Mucosa of rectum (tissue), 2 donors: ENCODE results near the gene ARMS2.
A peak's percentile ranks its signal among the peaks of the same experiment; 100 is the strongest.

Experiments used
- H3K27ac ChIP-seq, 2 donors: one replicate each; pipeline ENCODE4 v1.7.0; 2013; ENCODE audit warnings: inconsistent platforms in 2 of 2, low read depth in 2 of 2, low read length in 2 of 2
- H3K27me3 ChIP-seq, 2 donors: one replicate each; pipeline ENCODE4 v1.7.0; 2013; ENCODE audit warnings: low read length in 2 of 2; ENCODE audit not compliant: control insufficient read depth in 2 of 2, insufficient read depth in 2 of 2
- H3K36me3 ChIP-seq, 2 donors: one replicate each; pipeline ENCODE4 v1.7.0; 2013; ENCODE audit warnings: low read length in 2 of 2; ENCODE audit not compliant: control insufficient read depth in 2 of 2, insufficient read depth in 2 of 2
- H3K4me1 ChIP-seq, 2 donors: one replicate each; pipeline ENCODE4 v1.7.0; 2013; ENCODE audit warnings: low read length in 2 of 2, mild to moderate bottlenecking in 1 of 2; ENCODE audit not compliant: control insufficient read depth in 2 of 2, insufficient read depth in 2 of 2
- H3K4me3 ChIP-seq, 2 donors: one replicate each; pipeline ENCODE4 v1.7.0; 2013; ENCODE audit warnings: low read length in 2 of 2
- H3K9ac ChIP-seq, 2 donors: one replicate each; pipeline ENCODE4 v1.7.0; 2013; ENCODE audit warnings: low read length in 2 of 2, low read depth in 1 of 2, mild to moderate bottlenecking in 1 of 2
- H3K9me3 ChIP-seq, 2 donors: one replicate each; pipeline ENCODE4 v1.7.0; 2013; ENCODE audit warnings: low read length in 2 of 2; ENCODE audit not compliant: control insufficient read depth in 2 of 2
- donor health status: healthy.
- donor health status: Normal muscosa, but diverticular disease.

The ARMS2 gene

GRCh38 chr10:122461729-122462532, 7.5 kb downstream of the ARMS2 start:
- Histone ChIP-seq H3K36me3 (no peaks in the 10 kb centered on the region), H3K4me1 (peaks cover 9 to 13% of the 10 kb centered on the region in 2 donors), H3K27ac (peak overlapping the region; percentile 50 to 53), H3K9me3 (no peaks in the 10 kb centered on the region), H3K27me3 (peaks cover 27 to 41% of the 10 kb centered on the region in 2 donors), H3K9ac (peak overlapping the region in 1 of 2 donors; percentile 49), H3K4me3 (peak overlapping the region; percentile 64 to 72)

- Histone ChIP-seq H3K9me3 (no peaks in the 10 kb centered on the region), H3K27ac (peak overlapping the region; percentile 50 to 53), H3K36me3 (no peaks in the 10 kb centered on the region), H3K4me3 (peak overlapping the region; percentile 64 to 72), H3K27me3 (peaks cover 27 to 39% of the 10 kb centered on the region in 2 donors), H3K9ac (peak overlapping the region; percentile 1 to 49), H3K4me1 (peaks cover 9 to 13% of the 10 kb centered on the region in 2 donors)
Observed at GRCh38 chr10:122462533-122463465, 8.3 kb downstream of the ARMS2 start.

GRCh38 chr10:122463466-122464249, 9.2 kb downstream of the ARMS2 start:
- no peaks in the 10 kb centered on the region for H3K36me3 ChIP-seq
- peak overlapping the region in 1 of 2 donors; percentile 1 for H3K9ac ChIP-seq
- H3K4me1 ChIP-seq = peaks cover 9 to 13% of the 10 kb centered on the region in 2 donors
- no peak overlapping the region for H3K27ac ChIP-seq
- H3K4me3 ChIP-seq = peak overlapping the region in 1 of 2 donors; percentile 72
- peaks cover 23 to 39% of the 10 kb centered on the region in 2 donors for H3K27me3 ChIP-seq
- H3K9me3 ChIP-seq = no peaks in the 10 kb centered on the region

- H3K4me1 ChIP-seq = peaks cover 9 to 13% of the 10 kb centered on the region in 2 donors
- H3K27ac ChIP-seq = no peak overlapping the region
Observed at GRCh38 chr10:122464250-122464510, 9.7 kb downstream of the ARMS2 start.

GRCh38 chr10:122464586-122464985, 10.1 kb downstream of the ARMS2 start:
- Histone ChIP-seq H3K27me3 (peaks cover 14 to 33% of the 10 kb centered on the region in 2 donors), H3K9ac (no peak overlapping the region), H3K27ac (no peak overlapping the region), H3K9me3 (no peaks in the 10 kb centered on the region), H3K4me1 (peaks cover 9 to 13% of the 10 kb centered on the region in 2 donors), H3K4me3 (no peak overlapping the region), H3K36me3 (no peaks in the 10 kb centered on the region)

More at GRCh38 chr10:122464250-122464510, 9.7 kb downstream of the ARMS2 start:
- H3K9ac ChIP-seq = no peak overlapping the region
- H3K36me3 ChIP-seq = no peaks in the 10 kb centered on the region
- H3K4me3 ChIP-seq = no peak overlapping the region
- no peaks in the 10 kb centered on the region for H3K9me3 ChIP-seq
- H3K27me3 ChIP-seq = peaks cover 18 to 36% of the 10 kb centered on the region in 2 donors

GRCh38 chr10:122465401-122466040, 11.1 kb downstream of the ARMS2 start:
- no peak overlapping the region for H3K4me3 ChIP-seq
- H3K9me3 ChIP-seq = no peaks in the 10 kb centered on the region
- peaks cover 8 to 11% of the 10 kb centered on the region in 2 donors for H3K4me1 ChIP-seq
- no peaks in the 10 kb centered on the region for H3K36me3 ChIP-seq
- peaks cover 8 to 24% of the 10 kb centered on the region in 2 donors for H3K27me3 ChIP-seq
- no peak overlapping the region for H3K9ac ChIP-seq
- no peak overlapping the region for H3K27ac ChIP-seq

- no peaks in the 10 kb centered on the region for H3K36me3 ChIP-seq
- peaks cover under 1 to 5% of the 10 kb centered on the region in 2 donors for H3K4me1 ChIP-seq
- H3K9ac ChIP-seq = no peak overlapping the region
- no peak overlapping the region for H3K27ac ChIP-seq
- H3K27me3 ChIP-seq = peaks cover 8 to 17% of the 10 kb centered on the region in 2 donors
- no peaks in the 10 kb centered on the region for H3K9me3 ChIP-seq
- H3K4me3 ChIP-seq = no peak overlapping the region
Observed at GRCh38 chr10:122466951-122467381, 12.5 kb downstream of the ARMS2 start.

- Histone ChIP-seq H3K4me3 (no peak overlapping the region), H3K9ac (no peak overlapping the region), H3K9me3 (no peaks in the 10 kb centered on the region), H3K36me3 (no peaks in the 10 kb centered on the region), H3K4me1 (peaks cover 0 to 2% of the 10 kb centered on the region in 2 donors), H3K27ac (no peak overlapping the region), H3K27me3 (peaks cover 8 to 13% of the 10 kb centered on the region in 2 donors)
Observed at GRCh38 chr10:122467701-122468100, 13.2 kb downstream of the ARMS2 start.

GRCh38 chr10:122468307-122468925, 14.0 kb downstream of the ARMS2 start:
- H3K9ac ChIP-seq = no peak overlapping the region
- H3K36me3 ChIP-seq = no peaks in the 10 kb centered on the region
- peaks cover 8 to 10% of the 10 kb centered on the region in 2 donors for H3K27me3 ChIP-seq
- no peaks in the 10 kb centered on the region for H3K9me3 ChIP-seq
- H3K4me3 ChIP-seq = no peak overlapping the region
- H3K27ac ChIP-seq = no peak overlapping the region
- H3K4me1 ChIP-seq = peaks cover 0 to 2% of the 10 kb centered on the region in 2 donors
